A673 (cell line): Measurements from ENCODE around the gene DOCK10. TPM values are rescaled to one million over a fixed set of nuclear protein-coding genes. Genes with fewer than 3 reads are reported as not detected.

Source experiments
- BruUV-seq: library from RNA; stranded (reverse); fragments of 400-500 nt; replicated peaks from 2 replicates; lab custom pipeline; 2021; lab: Mats Ljungman, UMichigan
- CTCF ChIA-PET: fragments of 300-600 bp; sonication (Branson Sonifier 250); formaldehyde crosslinking; loops from one replicate; lab custom pipeline; 2022; ENCODE audit warnings: antibody characterized with exemption; lab: Charles Lee
- POLR2A ChIA-PET: fragments of 300-600 bp; sonication (Branson Sonifier 250); formaldehyde crosslinking; loops from one replicate; lab custom pipeline; 2022; ENCODE audit warnings: antibody characterized with exemption; ENCODE audit not compliant: low non-redundant PET; lab: Charles Lee
- DNase-seq: peaks from one replicate; pipeline ENCODE4 v3.0.0-alpha.2; 2015; ENCODE audit warnings: low spot score
- H3K27ac ChIP-seq: fragments of 200-600 bp; sonication (generic); 2 replicates; pipeline ENCODE4 v1.5.1; 2016; ENCODE audit warnings: mixed run types, low read depth, mild to moderate bottlenecking, mixed read lengths, antibody characterized with exemption, low read length; ENCODE audit not compliant: poor library complexity, severe bottlenecking
- H3K27me3 ChIP-seq: fragments of 200-600 bp; sonication (generic); replicated peaks from 2 replicates; pipeline ENCODE4 v1.6.1; 2017; ENCODE audit warnings: mixed run types, low read depth, mild to moderate bottlenecking, mixed read lengths, antibody characterized with exemption, low read length; ENCODE audit not compliant: insufficient read depth, poor library complexity
- H3K36me3 ChIP-seq: fragments of 200-600 bp; sonication (generic); 2 replicates; pipeline ENCODE4 v1.6.1; 2016; ENCODE audit warnings: mixed run types, mild to moderate bottlenecking, mixed read lengths, antibody characterized with exemption, low read length; ENCODE audit not compliant: insufficient read depth, poor library complexity, severe bottlenecking
- H3K4me1 ChIP-seq: fragments of 200-600 bp; sonication (generic); 2 replicates; pipeline ENCODE4 v1.6.1; 2017; ENCODE audit warnings: mixed run types, mild to moderate bottlenecking, mixed read lengths, antibody characterized with exemption, low read length; ENCODE audit not compliant: insufficient read depth, poor library complexity, severe bottlenecking
- H3K4me3 ChIP-seq: fragments of 200-600 bp; sonication (generic); 2 replicates; pipeline ENCODE4 v1.5.1; 2016; ENCODE audit warnings: low read depth, mixed run types, mild to moderate bottlenecking, mixed read lengths, low read length; ENCODE audit not compliant: poor library complexity, severe bottlenecking
- H3K9me3 ChIP-seq: fragments of 200-600 bp; sonication (generic); 2 replicates; pipeline ENCODE4 v1.6.1; 2016; ENCODE audit warnings: mixed run types, low read depth, mild to moderate bottlenecking, mixed read lengths, antibody characterized with exemption, low read length; ENCODE audit not compliant: poor library complexity, severe bottlenecking
- EZH2 ChIP-seq: fragments of 200-600 bp; sonication (generic); IDR thresholded peaks from 2 replicates; pipeline ENCODE4 v1.6.1; 2017; ENCODE audit warnings: borderline replicate concordance, low read depth, mild to moderate bottlenecking, mixed read lengths, antibody characterized with exemption, low read length; ENCODE audit not compliant: poor library complexity, severe bottlenecking
- intact Hi-C: fragments of 100-400 bp; cut with micrococcal nuclease; formaldehyde crosslinking; loops from one replicate; pipeline ENCODE4 v1.10.0; 2022; ENCODE audit not compliant: unreplicated experiment
- total RNA-seq: library from RNA; stranded (reverse); gene quantifications from 2 replicates; pipeline ENCODE4 v1.2.3, GENCODE V29; 2021
- TF ChIP-seq, protein P1 (sequence below): fragments of 300-800, 200-600 bp; sonication (generic); conservative IDR thresholded peaks from 2 replicates; pipeline ENCODE4 v1.5.1; 2017; ENCODE audit warnings: low read depth, mild to moderate bottlenecking, antibody characterized with exemption, low read length, moderate library complexity, mixed read lengths

The DOCK10 gene
- total RNA-seq, 1 experiment from 2014 or later, result 5.1 TPM

DNA sequence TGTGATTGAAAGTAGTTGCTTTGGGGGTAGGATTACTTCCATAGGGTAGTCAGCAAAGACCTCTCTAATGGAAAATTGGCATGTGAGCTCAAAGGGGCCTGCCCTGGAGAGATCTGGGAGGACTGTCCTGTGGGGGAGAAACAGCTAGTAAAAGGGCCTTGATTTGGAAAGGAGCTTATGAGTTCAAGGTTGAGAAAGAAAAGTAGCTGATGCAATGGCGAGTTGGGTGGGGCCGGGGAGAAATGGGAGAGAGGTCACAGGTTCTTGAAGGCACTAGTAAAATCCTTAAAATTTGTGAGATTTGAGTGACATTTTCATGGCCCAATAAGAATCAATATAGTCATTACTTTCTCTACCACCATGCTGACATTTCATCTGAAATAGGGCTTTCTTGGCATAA lies 244.1 kb downstream of the DOCK10 start:
- intact Hi-C loops, result no loop called here
- BruUV-seq, result no TSS peak

GRCh38 chr2:224796695-224797305 lies 245.5 kb downstream of the DOCK10 start:
- POLR2A ChIA-PET, result no interaction called here
- CTCF ChIA-PET, result no interaction called here
- no peak overlapping the region for H3K27ac ChIP-seq

More for the DNA sequence above, 244.1 kb downstream of the DOCK10 start:
- Histone ChIP-seq H3K36me3 (no peaks in the 10 kb centered on the region), H3K27ac (no peak overlapping the region), H3K4me1 (no peaks in the 10 kb centered on the region), H3K4me3 (no peak overlapping the region), H3K27me3 (no peaks in the 10 kb centered on the region), H3K9me3 (no peaks in the 10 kb centered on the region)
- ChIA-PET POLR2A (no interaction called here), CTCF (no interaction called here)
- TF ChIP-seq, protein P1, sequence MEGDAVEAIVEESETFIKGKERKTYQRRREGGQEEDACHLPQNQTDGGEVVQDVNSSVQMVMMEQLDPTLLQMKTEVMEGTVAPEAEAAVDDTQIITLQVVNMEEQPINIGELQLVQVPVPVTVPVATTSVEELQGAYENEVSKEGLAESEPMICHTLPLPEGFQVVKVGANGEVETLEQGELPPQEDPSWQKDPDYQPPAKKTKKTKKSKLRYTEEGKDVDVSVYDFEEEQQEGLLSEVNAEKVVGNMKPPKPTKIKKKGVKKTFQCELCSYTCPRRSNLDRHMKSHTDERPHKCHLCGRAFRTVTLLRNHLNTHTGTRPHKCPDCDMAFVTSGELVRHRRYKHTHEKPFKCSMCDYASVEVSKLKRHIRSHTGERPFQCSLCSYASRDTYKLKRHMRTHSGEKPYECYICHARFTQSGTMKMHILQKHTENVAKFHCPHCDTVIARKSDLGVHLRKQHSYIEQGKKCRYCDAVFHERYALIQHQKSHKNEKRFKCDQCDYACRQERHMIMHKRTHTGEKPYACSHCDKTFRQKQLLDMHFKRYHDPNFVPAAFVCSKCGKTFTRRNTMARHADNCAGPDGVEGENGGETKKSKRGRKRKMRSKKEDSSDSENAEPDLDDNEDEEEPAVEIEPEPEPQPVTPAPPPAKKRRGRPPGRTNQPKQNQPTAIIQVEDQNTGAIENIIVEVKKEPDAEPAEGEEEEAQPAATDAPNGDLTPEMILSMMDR, result no peak
- no peak for TF ChIP-seq EZH2
- no peak for DNase-seq

GRCh38 chr2:224793946-224794345 lies 248.3 kb downstream of the DOCK10 start:
- no peak for DNase-seq
- TF ChIP-seq, protein P1, result no peak
- TF ChIP-seq EZH2, result no peak
- Histone ChIP-seq H3K27me3 (no peaks in the 10 kb centered on the region), H3K9me3 (no peaks in the 10 kb centered on the region), H3K4me1 (no peaks in the 10 kb centered on the region), H3K27ac (no peak overlapping the region), H3K36me3 (no peaks in the 10 kb centered on the region), H3K4me3 (no peak overlapping the region)
- intact Hi-C loops, result no loop called here
- ChIA-PET CTCF (no interaction called here), POLR2A (no interaction called here)
- no TSS peak for BruUV-seq

More at GRCh38 chr2:224796695-224797305, 245.5 kb downstream of the DOCK10 start:
- Histone ChIP-seq H3K4me1 (no peaks in the 10 kb centered on the region), H3K4me3 (no peak overlapping the region), H3K36me3 (no peaks in the 10 kb centered on the region), H3K9me3 (no peaks in the 10 kb centered on the region), H3K27me3 (no peaks in the 10 kb centered on the region)
- DNase-seq, result no peak
- BruUV-seq, result no TSS peak
- TF ChIP-seq, protein P1, result no peak
- no peak for TF ChIP-seq EZH2
- intact Hi-C loops, result no loop called here
